Astrocyte of the hippocampus (primary cell): ENCODE data around the gene GSTA1.
"Not testable (repeated sequence)": the region's sequence is repeated elsewhere in the genome, so short reads cannot be mapped to it uniquely, and the experiment has no call there.

Source experiments
- DNase-seq: peaks from one replicate; pipeline ENCODE4 v3.0.0; 2011; ENCODE audit warnings: low read depth, low spot score

Gene GSTA1

GRCh38 chr6:52757651-52758338 lies 45.8 kb downstream of the GSTA1 start:
- peak; percentile 81 for DNase-seq

GRCh38 chr6:52754443-52754842 lies 49.2 kb downstream of the GSTA1 start:
- no peak for DNase-seq

GRCh38 chr6:52753137-52753536 lies 50.5 kb downstream of the GSTA1 start:
- not testable (repeated sequence) for DNase-seq

- DNase-seq: no peak
Measured at GRCh38 chr6:52752310-52752709, 51.3 kb downstream of the GSTA1 start.

- no peak for DNase-seq
Measured at GRCh38 chr6:52749556-52750152, 54.0 kb downstream of the GSTA1 start.

GRCh38 chr6:52747301-52747700 lies 56.3 kb downstream of the GSTA1 start:
- peak; percentile 51 for DNase-seq

GRCh38 chr6:52746213-52746612 lies 57.4 kb downstream of the GSTA1 start:
- DNase-seq: no peak

- no peak for DNase-seq
Measured at GRCh38 chr6:52745764-52746201, 57.8 kb downstream of the GSTA1 start.

- DNase-seq: no peak
Measured at GRCh38 chr6:52741872-52742271, 61.7 kb downstream of the GSTA1 start.
